PC-9 (cell line): ENCODE measurements around the gene HSCB. TPM values are rescaled to one million over a fixed set of nuclear protein-coding genes. Genes with fewer than 3 reads are reported as not detected.

Source experiments
- BruUV-seq: library from RNA; stranded (reverse); fragments of 400-500 nt; replicated peaks from 2 replicates; lab custom pipeline; 2021; lab: Mats Ljungman, UMichigan
- CTCF ChIA-PET: fragments of 300-600 bp; sonication (Branson Sonifier 250); formaldehyde crosslinking; loops from one replicate; lab custom pipeline; 2022; ENCODE audit warnings: antibody characterized with exemption; lab: Charles Lee
- POLR2A ChIA-PET: fragments of 300-600 bp; sonication (Branson Sonifier 250); formaldehyde crosslinking; loops from one replicate; lab custom pipeline; 2022; ENCODE audit warnings: antibody characterized with exemption; ENCODE audit not compliant: unreplicated experiment; lab: Charles Lee
- DNase-seq, 2 experiments: peaks; one replicate each; pipeline versions ENCODE4 v3.0.0 to v3.0.0-alpha.2; 2015 to 2022; ENCODE audit warnings: mixed read lengths in 1 of 2
- H2AFZ ChIP-seq: fragments of 200-600 bp; sonication (generic); 2 replicates; pipeline ENCODE4 v1.8.1; 2017; ENCODE audit warnings: antibody characterized with exemption
- H3F3A ChIP-seq: fragments of 200-600 bp; sonication (generic); 2 replicates; pipeline ENCODE4 v1.8.1; 2017; ENCODE audit warnings: antibody characterized with exemption, mild to moderate bottlenecking, low read depth; ENCODE audit not compliant: insufficient read depth
- H3K27ac ChIP-seq: fragments of 200-600 bp; sonication (generic); 2 replicates; pipeline ENCODE4 v1.6.1; 2016; ENCODE audit warnings: mixed run types
- H3K27me3 ChIP-seq: fragments of 200-600 bp; sonication (generic); 2 replicates; pipeline ENCODE4 v1.6.1; 2016; ENCODE audit warnings: low read depth, mixed run types; ENCODE audit not compliant: insufficient read depth
- H3K36me3 ChIP-seq: fragments of 200-600 bp; sonication (generic); 2 replicates; pipeline ENCODE4 v1.6.1; 2016; ENCODE audit warnings: low read depth, mixed run types
- H3K4me1 ChIP-seq: fragments of 200-600 bp; sonication (generic); replicated peaks from 2 replicates; pipeline ENCODE4 v1.6.1; 2016; ENCODE audit warnings: mixed run types; ENCODE audit not compliant: insufficient read depth
- H3K4me2 ChIP-seq: fragments of 200-600 bp; sonication (generic); 2 replicates; pipeline ENCODE4 v1.6.1; 2017; ENCODE audit warnings: mixed run types
- H3K4me3 ChIP-seq: fragments of 200-600 bp; sonication (generic); 2 replicates; pipeline ENCODE4 v1.6.1; 2016; ENCODE audit warnings: mixed run types
- H3K79me2 ChIP-seq: fragments of 200-600 bp; sonication (generic); 2 replicates; pipeline ENCODE4 v1.6.1; 2017; ENCODE audit warnings: low read depth, mixed run types
- H3K9me2 ChIP-seq: fragments of 200-600 bp; sonication (generic); 2 replicates; pipeline ENCODE4 v1.8.1; 2017; ENCODE audit warnings: mild to moderate bottlenecking; ENCODE audit not compliant: insufficient read depth
- H3K9me3 ChIP-seq: fragments of 200-600 bp; sonication (generic); 2 replicates; pipeline ENCODE4 v1.8.1; 2016; ENCODE audit warnings: low read depth; ENCODE audit not compliant: insufficient read depth
- H4K20me1 ChIP-seq: fragments of 200-600 bp; sonication (generic); 2 replicates; pipeline ENCODE4 v1.8.1; 2017; ENCODE audit not compliant: insufficient read depth
- EZH2 ChIP-seq: fragments of 200-600 bp; sonication (generic); IDR thresholded peaks from 2 replicates; pipeline ENCODE4 v1.8.0; 2017; ENCODE audit warnings: antibody characterized with exemption, low read depth
- intact Hi-C: fragments of 100-400 bp; cut with micrococcal nuclease; formaldehyde crosslinking; loops from one replicate; pipeline ENCODE4 v1.10.0; 2022; ENCODE audit not compliant: unreplicated experiment
- total RNA-seq: library from RNA; stranded (reverse); gene quantifications from 2 replicates; pipeline ENCODE4 v1.2.3, GENCODE V29; 2021
- TF ChIP-seq, protein P1 (sequence below): fragments of 200-600 bp; sonication (generic); conservative IDR thresholded peaks from 2 replicates; pipeline ENCODE4 v1.6.1; 2017; ENCODE audit warnings: mixed run types, antibody characterized with exemption, mild to moderate bottlenecking, moderate library complexity

HSCB gene
- total RNA-seq, 1 experiment from 2014 or later: 8.3 TPM

- H4K20me1 ChIP-seq: no peaks in the 10 kb centered on the region
- no peak overlapping the region for H3K4me3 ChIP-seq
- no peak for TF ChIP-seq EZH2
- TF ChIP-seq, protein P1, sequence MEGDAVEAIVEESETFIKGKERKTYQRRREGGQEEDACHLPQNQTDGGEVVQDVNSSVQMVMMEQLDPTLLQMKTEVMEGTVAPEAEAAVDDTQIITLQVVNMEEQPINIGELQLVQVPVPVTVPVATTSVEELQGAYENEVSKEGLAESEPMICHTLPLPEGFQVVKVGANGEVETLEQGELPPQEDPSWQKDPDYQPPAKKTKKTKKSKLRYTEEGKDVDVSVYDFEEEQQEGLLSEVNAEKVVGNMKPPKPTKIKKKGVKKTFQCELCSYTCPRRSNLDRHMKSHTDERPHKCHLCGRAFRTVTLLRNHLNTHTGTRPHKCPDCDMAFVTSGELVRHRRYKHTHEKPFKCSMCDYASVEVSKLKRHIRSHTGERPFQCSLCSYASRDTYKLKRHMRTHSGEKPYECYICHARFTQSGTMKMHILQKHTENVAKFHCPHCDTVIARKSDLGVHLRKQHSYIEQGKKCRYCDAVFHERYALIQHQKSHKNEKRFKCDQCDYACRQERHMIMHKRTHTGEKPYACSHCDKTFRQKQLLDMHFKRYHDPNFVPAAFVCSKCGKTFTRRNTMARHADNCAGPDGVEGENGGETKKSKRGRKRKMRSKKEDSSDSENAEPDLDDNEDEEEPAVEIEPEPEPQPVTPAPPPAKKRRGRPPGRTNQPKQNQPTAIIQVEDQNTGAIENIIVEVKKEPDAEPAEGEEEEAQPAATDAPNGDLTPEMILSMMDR: no peak
- CTCF ChIA-PET: no interaction called here
- intact Hi-C loops: no loop called here
- H3K36me3 ChIP-seq: 0 out of 2 replicates have a peak, but pooled peaks cover 5% of the 10 kb centered on the region
- no peak overlapping the region for H3K4me2 ChIP-seq
- BruUV-seq: no TSS peak
- H3K27ac ChIP-seq: no peak overlapping the region
- no peaks in the 10 kb centered on the region for H3K4me1 ChIP-seq
- H3K27me3 ChIP-seq: no peaks in the 10 kb centered on the region
- H3K9me2 ChIP-seq: no peaks in the 10 kb centered on the region
- no peak for DNase-seq
- H3K79me2 ChIP-seq: no peaks in the 10 kb centered on the region
- H3K9me3 ChIP-seq: no peaks in the 10 kb centered on the region
- 0 out of 2 replicates have a peak, but pooled peaks cover 3% of the 10 kb centered on the region for H3F3A ChIP-seq
- POLR2A ChIA-PET: no interaction called here
- H2AFZ ChIP-seq: no peak overlapping the region
Observed at GRCh38 chr22:28730179-28730578, 11.7 kb upstream of the HSCB start.

GRCh38 chr22:28734393-28734792 lies 7.4 kb upstream of the HSCB start:
- intact Hi-C loops: no loop called here
- DNase-seq: no peak
- Histone ChIP-seq H4K20me1 (no peaks in the 10 kb centered on the region), H2AFZ (no peak overlapping the region), H3K79me2 (peaks cover 28% of the 10 kb centered on the region; the same call in 1 of the 2 replicates), H3K9me2 (no peaks in the 10 kb centered on the region), H3K4me2 (no peak overlapping the region), H3K4me3 (no peak overlapping the region), H3K9me3 (no peaks in the 10 kb centered on the region), H3F3A (0 out of 2 replicates have a peak, but pooled peaks cover 3% of the 10 kb centered on the region), H3K27ac (no peak overlapping the region), H3K4me1 (no peaks in the 10 kb centered on the region), H3K27me3 (no peaks in the 10 kb centered on the region), H3K36me3 (0 out of 2 replicates have a peak, but pooled peaks cover 5% of the 10 kb centered on the region)
- BruUV-seq: no TSS peak
- TF ChIP-seq, protein P1: no peak
- TF ChIP-seq EZH2: no peak
- ChIA-PET POLR2A (no interaction called here), CTCF (no interaction called here)

DNA sequence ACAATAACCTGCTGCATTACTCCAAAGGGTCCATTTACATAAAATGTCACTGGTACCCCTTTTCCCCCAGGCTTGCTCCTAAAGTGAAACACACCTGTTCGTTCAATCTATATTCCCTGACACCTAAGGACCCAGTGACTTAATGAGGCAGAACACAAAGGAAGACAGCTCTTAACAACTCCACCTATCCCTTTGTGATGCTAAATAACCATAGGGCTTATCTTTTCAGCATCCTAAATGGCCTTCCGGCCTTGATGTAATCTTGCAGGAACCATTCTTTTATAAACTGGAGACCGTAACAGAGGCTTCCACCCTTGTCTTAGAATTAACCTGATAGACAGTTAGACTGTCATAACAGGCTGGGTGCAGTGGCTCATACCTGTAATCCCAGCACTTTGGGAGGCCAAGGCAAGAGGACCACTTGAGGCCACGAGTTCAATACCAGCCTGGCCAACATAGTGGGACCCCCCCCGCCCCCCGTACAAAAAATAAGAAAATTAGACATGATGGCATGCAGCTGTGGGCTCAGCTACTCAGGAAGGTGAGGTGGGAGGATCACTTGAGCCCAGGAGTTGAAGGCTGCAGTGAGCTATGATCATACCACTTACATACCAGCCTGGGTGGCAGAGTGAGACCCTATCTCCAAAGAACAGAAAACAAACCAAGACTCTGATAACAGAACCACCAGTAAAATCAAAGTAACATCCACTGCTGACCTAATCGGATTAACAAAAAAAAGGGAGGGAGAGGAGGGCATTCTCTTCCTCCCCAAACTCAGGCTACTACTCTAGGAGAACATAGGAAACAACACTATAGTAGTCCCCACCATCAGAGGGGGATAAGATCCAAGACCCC lies 5.3 kb upstream of the HSCB start:
- Histone ChIP-seq H3K4me1 (peaks cover 5% of the 10 kb centered on the region; the same call in 1 of the 2 replicates), H3K27ac (no peak overlapping the region), H3K4me3 (no peak overlapping the region), H3K4me2 (no peak overlapping the region), H3K9me2 (no peaks in the 10 kb centered on the region), H3F3A (no peaks in the 10 kb centered on the region), H3K36me3 (0 out of 2 replicates have a peak, but pooled peaks cover 5% of the 10 kb centered on the region), H2AFZ (no peak overlapping the region), H3K79me2 (peaks cover 48% of the 10 kb centered on the region), H3K27me3 (no peaks in the 10 kb centered on the region), H3K9me3 (no peaks in the 10 kb centered on the region), H4K20me1 (no peaks in the 10 kb centered on the region)
- TF ChIP-seq, protein P1: no peak
- no peak for TF ChIP-seq EZH2
- CTCF ChIA-PET: no interaction called here
- BruUV-seq: no TSS peak
- POLR2A ChIA-PET: no interaction called here
- DNase-seq: no peak
- intact Hi-C loops: no loop called here
